Vagina (tissue), 2 donors: ENCODE data around the gene POLL. TPM values are rescaled to one million over a fixed set of nuclear protein-coding genes. Genes with fewer than 3 reads are reported as not detected.

ENCODE experiments used
- DNase-seq, 2 donors: peaks; one replicate each; pipeline ENCODE4 v3.0.0-alpha.2; 2017; ENCODE audit errors: extremely low spot score in 2 of 2
- H3K27ac ChIP-seq: fragments of 200-600 bp; sonication (generic); one replicate; pipeline ENCODE4 v1.5.1; 2019
- H3K27me3 ChIP-seq: fragments of 200-600 bp; sonication (generic); one replicate; pipeline ENCODE4 v1.5.1; 2019
- H3K36me3 ChIP-seq, 2 donors: fragments of 200-600 bp; sonication (generic); one replicate each; pipeline ENCODE4 v1.5.1; 2017 to 2019
- H3K4me1 ChIP-seq: fragments of 200-600 bp; sonication (generic); one replicate; pipeline ENCODE4 v1.5.1; 2019
- H3K4me3 ChIP-seq, 2 donors: fragments of 200-600 bp; sonication (generic); 1 replicate in 1 of 2; 2 replicates in 1 of 2; pipeline ENCODE4 v1.5.1; 2016 to 2019
- H3K9me3 ChIP-seq: fragments of 200-600 bp; sonication (generic); one replicate; pipeline ENCODE4 v1.5.1; 2019
- CTCF ChIP-seq, 3 experiments: fragments of 450-650 bp in 2 of 3; fragments of 200-600 bp in 1 of 3; sonication (generic) in 1 of 3; IDR thresholded peaks; one replicate each; pipeline ENCODE4 v1.5.1; 2017 to 2019; ENCODE audit warnings: antibody characterized with exemption in 3 of 3, mild to moderate bottlenecking in 2 of 3, moderate library complexity in 2 of 3
- POLR2A ChIP-seq, 2 donors: fragments of 450-650 bp; IDR thresholded peaks; one replicate each; pipeline ENCODE4 v1.6.1; 2017; ENCODE audit warnings: antibody characterized with exemption in 2 of 2, mild to moderate bottlenecking in 2 of 2, moderate library complexity in 2 of 2
- POLR2AphosphoS5 ChIP-seq, 2 donors: sonication (generic); formaldehyde crosslinking; IDR thresholded peaks; one replicate each; pipeline ENCODE4 v1.9.0; 2017; ENCODE audit warnings: antibody characterized with exemption in 2 of 2, mild to moderate bottlenecking in 2 of 2, low read depth in 1 of 2; ENCODE audit not compliant: insufficient read depth in 1 of 2
- intact Hi-C: fragments of 100-400 bp; cut with DNase I; formaldehyde crosslinking; loops from one replicate; pipeline ENCODE4 v1.15.1; 2023
- total RNA-seq: library from RNA; depleted of rRNA; stranded (reverse); fragments of >200 nt; gene quantifications from one replicate; pipeline ENCODE4 v1.2.3, GENCODE V29; 2016

Gene POLL
- total RNA-seq, 1 donor from 2014 or later, result 21.1 TPM

DNA sequence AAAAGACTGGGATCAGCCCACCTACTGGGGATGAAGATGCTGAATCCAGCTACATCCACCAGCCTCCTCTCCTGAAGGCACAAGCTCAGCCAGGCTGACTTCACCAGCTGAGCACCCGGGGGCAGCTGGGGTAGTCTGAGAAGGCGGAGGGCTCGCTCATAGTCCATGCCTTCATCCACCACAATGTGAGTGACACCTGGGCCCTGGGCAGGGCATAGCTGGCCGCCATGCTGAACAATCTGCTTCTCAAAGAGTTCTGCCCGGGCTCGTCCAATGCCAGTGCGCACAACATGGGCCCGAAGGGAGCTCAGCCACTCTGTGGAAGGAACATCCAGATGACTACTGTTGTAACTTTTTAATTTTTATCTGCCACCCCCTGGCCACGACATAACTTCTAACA is 2.2 kb downstream of the POLL start:
- TF ChIP-seq POLR2A (IDR thresholded peaks at IDR 0.05) (no peak), CTCF (IDR thresholded peaks at IDR 0.05) (no peak), POLR2AphosphoS5 (IDR thresholded peaks at IDR 0.05; ENCODE audit: insufficient read depth in 1 of 2, low read depth in 1 of 2) (no peak)
- Histone ChIP-seq H3K4me1 (peaks cover 24% of the 10 kb centered on the region), H3K4me3 (no peak overlapping the region), H3K27ac (no peak overlapping the region), H3K27me3 (no peaks in the 10 kb centered on the region), H3K9me3 (no peaks in the 10 kb centered on the region), H3K36me3 (peaks cover 0 to 34% of the 10 kb centered on the region in 2 donors)
- intact Hi-C loops, result no loop called here
- no peak for DNase-seq

DNA sequence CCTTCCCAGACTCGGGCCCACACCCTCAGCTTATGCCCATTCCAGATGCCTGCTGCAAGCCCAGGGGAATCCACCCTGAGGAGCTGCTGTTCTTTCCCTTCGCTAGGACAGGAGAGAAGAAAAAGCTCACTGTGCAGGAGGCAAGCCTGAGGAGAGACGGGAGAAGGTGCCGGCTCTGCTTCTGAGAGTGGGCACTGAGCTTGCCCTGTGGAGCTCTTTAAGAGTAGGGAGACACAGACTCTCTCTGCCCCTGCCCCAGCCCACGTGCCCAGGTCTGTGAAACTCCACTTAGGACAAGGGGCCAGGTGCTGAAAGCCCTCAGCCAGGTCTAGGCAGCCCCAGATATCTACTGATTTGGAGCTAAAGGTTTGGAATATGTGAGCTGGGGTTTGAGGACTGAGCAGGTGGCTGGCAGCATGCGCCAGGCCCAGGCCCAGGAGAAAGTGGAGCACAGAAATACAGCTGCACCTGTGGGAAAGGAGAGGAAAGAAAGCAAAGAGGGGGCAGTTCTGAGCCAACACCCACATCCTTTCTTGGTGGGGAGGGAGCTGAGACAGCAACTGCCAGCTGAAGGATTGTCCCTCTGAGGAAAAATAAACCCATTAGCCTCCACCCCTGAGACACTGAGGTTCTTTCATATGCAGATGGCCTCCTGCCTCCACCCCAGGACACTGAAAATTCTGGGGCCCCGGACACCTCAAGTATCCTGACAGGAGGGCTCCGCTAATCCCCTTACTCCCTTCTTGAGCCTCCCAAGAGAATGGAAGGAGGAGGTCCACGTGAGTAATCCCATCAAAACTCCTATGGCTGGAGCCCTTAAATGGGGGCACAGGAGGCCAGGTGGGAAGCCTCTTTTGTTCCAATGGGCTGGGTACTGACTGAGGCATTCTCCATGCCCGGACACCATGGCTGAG is 7.3 kb downstream of the POLL start:
- H3K4me3 ChIP-seq, result no peak overlapping the region
- no peaks in the 10 kb centered on the region for H3K27me3 ChIP-seq
- TF ChIP-seq POLR2AphosphoS5 (IDR thresholded peaks at IDR 0.05; ENCODE audit: insufficient read depth in 1 of 2, low read depth in 1 of 2), result no peak
- H3K36me3 ChIP-seq, result peaks cover 0 to 55% of the 10 kb centered on the region in 2 donors
- DNase-seq, result no peak
- no peaks in the 10 kb centered on the region for H3K9me3 ChIP-seq
- H3K4me1 ChIP-seq, result no peaks in the 10 kb centered on the region
- intact Hi-C loops, result no loop called here
- H3K27ac ChIP-seq, result no peak overlapping the region

GRCh38 chr10:101579516-101579870 is 8.6 kb downstream of the POLL start:
- no peak overlapping the region for H3K4me3 ChIP-seq
- H3K36me3 ChIP-seq, result peaks cover 0 to 47% of the 10 kb centered on the region in 2 donors
- intact Hi-C loops, result no loop called here
- no peak overlapping the region for H3K27ac ChIP-seq
- H3K4me1 ChIP-seq, result no peaks in the 10 kb centered on the region
- DNase-seq, result no peak
- no peaks in the 10 kb centered on the region for H3K27me3 ChIP-seq
- no peaks in the 10 kb centered on the region for H3K9me3 ChIP-seq
- TF ChIP-seq CTCF (IDR thresholded peaks at IDR 0.05) (no peak), POLR2A (IDR thresholded peaks at IDR 0.05) (no peak), POLR2AphosphoS5 (IDR thresholded peaks at IDR 0.05; ENCODE audit: insufficient read depth in 1 of 2, low read depth in 1 of 2) (no peak)

DNA sequence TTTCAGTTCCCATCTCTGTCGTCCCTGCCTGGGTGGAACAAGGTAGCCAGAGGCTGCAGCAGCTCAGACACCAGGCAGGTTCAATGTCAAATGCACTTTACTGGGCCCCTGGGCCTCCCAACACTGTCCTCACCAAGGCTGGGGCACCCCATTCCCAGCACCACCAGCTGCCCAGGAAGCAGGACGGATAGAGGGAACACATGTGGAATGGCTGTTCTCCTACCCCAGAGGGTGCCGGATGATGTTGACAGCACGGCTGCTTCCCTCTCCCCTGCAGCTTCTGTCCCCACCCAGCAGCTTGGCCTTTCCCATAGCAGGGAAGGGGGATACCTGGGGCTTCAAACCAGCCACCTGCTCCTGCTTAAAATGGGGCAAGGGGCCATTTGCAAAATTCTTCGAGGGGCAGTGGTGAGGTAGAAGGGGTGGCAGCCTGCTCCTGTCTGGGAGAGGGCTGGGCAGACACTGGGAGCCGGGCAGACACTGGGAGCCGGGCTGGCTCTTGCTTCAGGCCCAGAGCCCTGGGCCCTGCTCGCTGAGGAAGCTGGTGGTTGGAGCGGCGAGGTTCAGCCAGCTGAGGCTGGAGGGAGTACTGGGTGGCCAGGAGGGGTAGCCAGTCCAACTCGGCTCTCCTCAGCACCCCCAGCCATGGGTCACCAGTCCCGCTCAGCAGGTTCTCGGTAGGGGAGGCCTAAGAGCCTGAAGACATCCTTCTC is 9.1 kb downstream of the POLL start:
- H3K4me1 ChIP-seq, result no peaks in the 10 kb centered on the region
- H3K9me3 ChIP-seq, result no peaks in the 10 kb centered on the region
- H3K27ac ChIP-seq, result no peak overlapping the region
- peaks cover 0 to 47% of the 10 kb centered on the region in 2 donors for H3K36me3 ChIP-seq
- TF ChIP-seq POLR2A (IDR thresholded peaks at IDR 0.05), result no peak
- no peak for TF ChIP-seq CTCF (IDR thresholded peaks at IDR 0.05)
- no peak for TF ChIP-seq POLR2AphosphoS5 (IDR thresholded peaks at IDR 0.05; ENCODE audit: insufficient read depth in 1 of 2, low read depth in 1 of 2)
- DNase-seq, result no peak
- intact Hi-C loops, result no loop called here
- no peaks in the 10 kb centered on the region for H3K27me3 ChIP-seq
- no peak overlapping the region for H3K4me3 ChIP-seq

DNA sequence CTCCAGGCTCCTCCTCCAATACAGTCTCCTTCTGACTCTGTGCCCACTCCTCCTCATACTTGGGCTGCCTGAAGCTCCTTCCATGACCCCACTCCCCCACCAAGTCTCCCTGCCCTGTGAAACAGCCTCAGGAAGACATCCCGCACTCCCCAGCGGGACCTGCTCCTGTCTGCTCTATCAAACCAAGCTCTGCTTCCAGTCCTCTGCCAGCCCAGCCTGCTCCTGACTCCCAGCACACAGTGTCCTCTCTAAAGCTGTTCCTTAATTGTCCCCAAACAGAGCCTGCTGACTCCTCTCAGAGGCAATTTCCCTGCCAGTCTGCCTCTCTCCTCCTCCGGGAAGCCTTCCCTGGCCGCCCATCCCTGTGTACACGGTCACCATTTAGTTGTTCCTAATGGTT is 9.9 kb downstream of the POLL start:
- no peak for TF ChIP-seq POLR2AphosphoS5 (IDR thresholded peaks at IDR 0.05; ENCODE audit: insufficient read depth in 1 of 2, low read depth in 1 of 2)
- TF ChIP-seq POLR2A (IDR thresholded peaks at IDR 0.05), result no peak
- no peak for TF ChIP-seq CTCF (IDR thresholded peaks at IDR 0.05)

More for the DNA sequence above, 9.9 kb downstream of the POLL start:
- intact Hi-C loops, result no loop called here
- Histone ChIP-seq H3K9me3 (no peaks in the 10 kb centered on the region), H3K27me3 (no peaks in the 10 kb centered on the region), H3K4me3 (no peak overlapping the region), H3K4me1 (no peaks in the 10 kb centered on the region), H3K27ac (no peak overlapping the region), H3K36me3 (peaks cover 0 to 43% of the 10 kb centered on the region in 2 donors)
- no peak for DNase-seq
